K562 (cell line): ENCODE measurements around the gene ZNF385D. TPM values are rescaled to one million over a fixed set of nuclear protein-coding genes. Genes with fewer than 3 reads are reported as not detected.

Experiments used
- ATAC-seq: fragments of 200-7000 bp; cut with Tn5 transposase; 3 replicates; pipeline ENCODE4 v1.9.1; 2020; ENCODE audit warnings: moderate library complexity
- BruUV-seq: library from RNA; stranded (reverse); fragments of 400-500 nt; replicated peaks from 2 replicates; lab custom pipeline; 2021; lab: Mats Ljungman, UMichigan
- CTCF ChIA-PET: fragments of 300-600 bp; formaldehyde crosslinking; extraction: SDS; loops from one replicate; lab custom pipeline; 2021; ENCODE audit warnings: low intra/inter-chr PET ratio; lab: Yijun Ruan, JAX
- POLR2A ChIA-PET: fragments of 300-600, 350-650 bp; sonication (Branson Sonifier 250); formaldehyde crosslinking; extraction: SDS; loops from one replicate; lab custom pipeline; 2021; ENCODE audit warnings: antibody characterized with exemption, inconsistent platforms; lab: Yijun Ruan, JAX
- DNase-seq, 4 experiments: peaks; one replicate each; pipeline versions ENCODE4 v3.0.0 to v3.0.0-alpha.2; 2011 to 2018; ENCODE audit warnings: low spot score in 3 of 4, mixed read lengths in 3 of 4; ENCODE audit errors: extremely low read depth in 1 of 4
- FAIRE-seq: peaks from 2 replicates; lab custom pipeline; 2011; peaks lifted over from hg19 to GRCh38; lab: Jason Lieb, UNC
- H2AFZ ChIP-seq: 2 replicates; pipeline ENCODE4 v1.6.0; 2011; ENCODE audit warnings: low read depth, low read length, control low read depth, inconsistent platforms
- H3K27ac ChIP-seq: fragments of 200-600 bp; 3 replicates; pipeline ENCODE4 v1.8.0; 2011; ENCODE audit warnings: low read depth, mild to moderate bottlenecking, control low read depth, inconsistent platforms, low read length, moderate library complexity, mixed read lengths; ENCODE audit errors: extremely low read depth
- H3K27me3 ChIP-seq, 2 experiments: fragments of 300-600 bp in 1 of 2; 2 replicates in 1 of 2; 3 replicates in 1 of 2; pipeline versions ENCODE4 v1.6.0 to v1.8.0; 2011; ENCODE audit warnings: inconsistent platforms in 2 of 2, low read length in 2 of 2, mild to moderate bottlenecking in 1 of 2, mixed read lengths in 1 of 2, moderate library complexity in 1 of 2; ENCODE audit not compliant: control insufficient read depth in 2 of 2, insufficient read depth in 2 of 2
- H3K36me3 ChIP-seq: fragments of 300-600 bp; 3 replicates; pipeline ENCODE4 v1.8.0; 2011; ENCODE audit warnings: mild to moderate bottlenecking, low read length, inconsistent platforms; ENCODE audit not compliant: control insufficient read depth, insufficient read depth
- H3K4me1 ChIP-seq, 2 experiments: fragments of 200-600 bp in 1 of 2; replicated peaks in 1 of 2; 2 replicates in 1 of 2; 3 replicates in 1 of 2; pipeline versions ENCODE4 v1.5.1 to v1.8.0; 2011; ENCODE audit warnings: inconsistent platforms in 2 of 2, low read length in 2 of 2, mild to moderate bottlenecking in 1 of 2, mixed read lengths in 1 of 2, moderate library complexity in 1 of 2; ENCODE audit not compliant: control insufficient read depth in 2 of 2, insufficient read depth in 2 of 2
- H3K4me2 ChIP-seq: 2 replicates; pipeline ENCODE4 v1.6.1; 2011; ENCODE audit warnings: low read length, control low read depth, inconsistent platforms, mixed read lengths; ENCODE audit not compliant: insufficient read depth
- H3K4me3 ChIP-seq: fragments of 200-600 bp; sonication (generic), shearing (Covaris generic); 2 replicates; pipeline ENCODE4 v1.5.1; 2016; ENCODE audit warnings: control low read depth, inconsistent platforms
- H3K79me2 ChIP-seq: fragments of 200-600 bp; 3 replicates; pipeline ENCODE4 v1.8.0; 2011; ENCODE audit warnings: low read length, inconsistent platforms; ENCODE audit not compliant: control insufficient read depth, insufficient read depth
- H3K9ac ChIP-seq, 2 experiments: 2 replicates each; pipeline versions ENCODE4 v1.6.0 to v1.6.1; 2011; ENCODE audit warnings: low read depth in 2 of 2, low read length in 2 of 2, control low read depth in 1 of 2, inconsistent platforms in 1 of 2, mild to moderate bottlenecking in 1 of 2, mixed read lengths in 1 of 2; ENCODE audit not compliant: insufficient read depth in 1 of 2
- H3K9me1 ChIP-seq: one replicate; pipeline ENCODE4 v1.6.0; 2011; ENCODE audit warnings: inconsistent platforms, mild to moderate bottlenecking, low read length, moderate library complexity; ENCODE audit not compliant: control insufficient read depth, insufficient read depth
- H3K9me3 ChIP-seq: replicated peaks from 2 replicates; pipeline ENCODE4 v1.5.1; 2011; ENCODE audit warnings: low read depth, low read length, inconsistent platforms; ENCODE audit not compliant: control insufficient read depth, insufficient read depth
- H4K20me1 ChIP-seq: replicated peaks from 2 replicates; pipeline ENCODE4 v1.6.1; 2011; ENCODE audit warnings: low read length, inconsistent platforms, mixed read lengths; ENCODE audit not compliant: control insufficient read depth, insufficient read depth
- CBX3 ChIP-seq, 2 experiments: IDR thresholded peaks; 1 replicate in 1 of 2; 2 replicates in 1 of 2; pipeline ENCODE4 v1.6.1; 2012; ENCODE audit warnings: inconsistent platforms in 2 of 2, low read length in 2 of 2, borderline replicate concordance in 1 of 2, control low read depth in 1 of 2
- KAT8 ChIP-seq: fragments of 450-650 bp; IDR thresholded peaks from 2 replicates; pipeline ENCODE4 v1.6.1; 2016; ENCODE audit warnings: low read depth, mild to moderate bottlenecking
- MAFF ChIP-seq: IDR thresholded peaks from 2 replicates; pipeline ENCODE4 v1.6.1; 2012; ENCODE audit warnings: low read length, improper control_type of control experiment
- NFE2 ChIP-seq: IDR thresholded peaks from 2 replicates; pipeline ENCODE4 v1.6.1; 2014; ENCODE audit warnings: antibody characterized with exemption, low read depth
- NFIC ChIP-seq: fragments of 450-650 bp; IDR thresholded peaks from 2 replicates; pipeline ENCODE4 v1.6.1; 2017; ENCODE audit warnings: mild to moderate bottlenecking, inconsistent platforms
- POLR2H ChIP-seq: IDR thresholded peaks from 2 replicates; pipeline ENCODE4 v1.6.1; 2016; ENCODE audit warnings: missing genetic modification characterization, low read depth, mild to moderate bottlenecking, control low read depth, missing compliant biosample characterization, moderate library complexity
- WGBS: fragments of 100-300 bp; shearing (Covaris generic); methylation state at CpG from one replicate; pipeline ENCODE4 v1.1.6; 2016; ENCODE audit warnings: low coverage, mixed read lengths; ENCODE audit not compliant: insufficient coverage; ENCODE audit errors: missing lambda C conversion rate; 5-methylcytosine and 5-hydroxymethylcytosine counted together
- in situ Hi-C: fragments of 300-500 bp; cut with MboI; formaldehyde crosslinking; loops from 4 replicates; pipeline ENCODE4 v1.15.0; 2018; ENCODE audit warnings: inconsistent platforms, mixed read lengths
- intact Hi-C: fragments of 100-400 bp; cut with micrococcal nuclease; formaldehyde crosslinking; loops from 2 replicates; pipeline ENCODE4 v1.14.2; 2022
- polyA plus RNA-seq, 8 experiments: library from polyadenylated mRNA; depleted of rRNA in 4 of 8; stranded (reverse) in 5 of 8; unstranded in 3 of 8; fragments of >200 nt; fragmentation: Nextera tagmentation in 2 of 8; fragmentation: Illumina TruSeq in 1 of 8; extraction: Ambion mirVana in 2 of 8; extraction: Trizol in 1 of 8; gene quantifications; 2 replicates each; pipeline versions ENCODE4 v1.2.1 to v1.2.3, GENCODE V29; 2011 to 2014; ENCODE audit warnings: inconsistent platforms in 1 of 8, missing spikeins in 1 of 8
- total RNA-seq, 7 experiments: library from RNA; depleted of rRNA in 6 of 7; stranded (reverse); fragments of >200 nt in 6 of 7; fragmentation: Illumina TruSeq in 2 of 7; extraction: Trizol in 2 of 7; gene quantifications; 2 replicates each; pipeline versions ENCODE4 v1.2.1 to v1.2.3, GENCODE V29; 2011 to 2021; ENCODE audit warnings: low replicate concordance in 1 of 7
- TF ChIP-seq, protein P1 (sequence below): fragments of 250-450 bp; sonication (Bioruptor Pico); IDR thresholded peaks from 2 replicates; pipeline ENCODE4 v1.5.0; 2021; ENCODE audit warnings: mild to moderate bottlenecking, borderline replicate concordance
- TF ChIP-seq, protein P2 (sequence below): IDR thresholded peaks from 3 replicates; pipeline ENCODE4 v1.6.1; 2011; ENCODE audit warnings: borderline replicate concordance, mild to moderate bottlenecking, moderate library complexity; ENCODE audit not compliant: insufficient read length; ENCODE audit errors: extremely low read depth
- TF ChIP-seq, protein P3 (sequence below): fragments of 450-650 bp; IDR thresholded peaks from 2 replicates; pipeline ENCODE4 v1.6.1; 2018; ENCODE audit not compliant: partially characterized antibody

Gene ZNF385D
- total and polyA plus RNA-seq, 9 of the 15 experiments (the other 6 are each of a cell fraction or from before 2014, with no cell fraction given) = 0.14 to 1.7 (median 0.51) TPM

DNA sequence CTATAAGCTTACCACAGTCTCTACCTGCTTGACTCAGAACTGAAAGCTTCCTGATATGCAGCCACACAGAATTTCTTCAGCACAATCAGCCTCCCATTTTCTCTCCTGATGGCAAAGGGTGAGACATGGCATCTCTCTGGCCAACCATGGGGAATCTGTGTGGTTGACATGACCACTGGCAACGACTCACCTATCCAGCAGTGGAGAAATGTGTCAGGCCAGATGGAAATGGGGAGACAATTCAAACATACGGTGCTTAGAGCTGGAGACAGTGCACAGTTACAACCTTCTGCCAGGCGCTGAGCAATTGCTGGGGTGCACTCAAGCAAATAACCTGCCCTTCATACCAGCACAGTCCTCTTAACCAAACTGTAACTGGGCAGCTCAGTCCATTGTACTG lies 3.6 kb downstream of the ZNF385D start (continued):
- TF ChIP-seq, protein P1, sequence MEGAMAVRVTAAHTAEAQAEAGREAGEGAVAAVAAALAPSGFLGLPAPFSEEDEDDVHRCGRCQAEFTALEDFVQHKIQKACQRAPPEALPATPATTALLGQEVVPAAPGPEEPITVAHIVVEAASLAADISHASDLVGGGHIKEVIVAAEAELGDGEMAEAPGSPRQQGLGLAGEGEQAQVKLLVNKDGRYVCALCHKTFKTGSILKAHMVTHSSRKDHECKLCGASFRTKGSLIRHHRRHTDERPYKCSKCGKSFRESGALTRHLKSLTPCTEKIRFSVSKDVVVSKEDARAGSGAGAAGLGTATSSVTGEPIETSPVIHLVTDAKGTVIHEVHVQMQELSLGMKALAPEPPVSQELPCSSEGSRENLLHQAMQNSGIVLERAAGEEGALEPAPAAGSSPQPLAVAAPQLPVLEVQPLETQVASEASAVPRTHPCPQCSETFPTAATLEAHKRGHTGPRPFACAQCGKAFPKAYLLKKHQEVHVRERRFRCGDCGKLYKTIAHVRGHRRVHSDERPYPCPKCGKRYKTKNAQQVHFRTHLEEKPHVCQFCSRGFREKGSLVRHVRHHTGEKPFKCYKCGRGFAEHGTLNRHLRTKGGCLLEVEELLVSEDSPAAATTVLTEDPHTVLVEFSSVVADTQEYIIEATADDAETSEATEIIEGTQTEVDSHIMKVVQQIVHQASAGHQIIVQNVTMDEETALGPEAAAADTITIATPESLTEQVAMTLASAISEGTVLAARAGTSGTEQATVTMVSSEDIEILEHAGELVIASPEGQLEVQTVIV = no peak
- TF ChIP-seq KAT8 = no peak
- TF ChIP-seq, protein P2, sequence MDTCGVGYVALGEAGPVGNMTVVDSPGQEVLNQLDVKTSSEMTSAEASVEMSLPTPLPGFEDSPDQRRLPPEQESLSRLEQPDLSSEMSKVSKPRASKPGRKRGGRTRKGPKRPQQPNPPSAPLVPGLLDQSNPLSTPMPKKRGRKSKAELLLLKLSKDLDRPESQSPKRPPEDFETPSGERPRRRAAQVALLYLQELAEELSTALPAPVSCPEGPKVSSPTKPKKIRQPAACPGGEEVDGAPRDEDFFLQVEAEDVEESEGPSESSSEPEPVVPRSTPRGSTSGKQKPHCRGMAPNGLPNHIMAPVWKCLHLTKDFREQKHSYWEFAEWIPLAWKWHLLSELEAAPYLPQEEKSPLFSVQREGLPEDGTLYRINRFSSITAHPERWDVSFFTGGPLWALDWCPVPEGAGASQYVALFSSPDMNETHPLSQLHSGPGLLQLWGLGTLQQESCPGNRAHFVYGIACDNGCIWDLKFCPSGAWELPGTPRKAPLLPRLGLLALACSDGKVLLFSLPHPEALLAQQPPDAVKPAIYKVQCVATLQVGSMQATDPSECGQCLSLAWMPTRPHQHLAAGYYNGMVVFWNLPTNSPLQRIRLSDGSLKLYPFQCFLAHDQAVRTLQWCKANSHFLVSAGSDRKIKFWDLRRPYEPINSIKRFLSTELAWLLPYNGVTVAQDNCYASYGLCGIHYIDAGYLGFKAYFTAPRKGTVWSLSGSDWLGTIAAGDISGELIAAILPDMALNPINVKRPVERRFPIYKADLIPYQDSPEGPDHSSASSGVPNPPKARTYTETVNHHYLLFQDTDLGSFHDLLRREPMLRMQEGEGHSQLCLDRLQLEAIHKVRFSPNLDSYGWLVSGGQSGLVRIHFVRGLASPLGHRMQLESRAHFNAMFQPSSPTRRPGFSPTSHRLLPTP = no peak

DNA sequence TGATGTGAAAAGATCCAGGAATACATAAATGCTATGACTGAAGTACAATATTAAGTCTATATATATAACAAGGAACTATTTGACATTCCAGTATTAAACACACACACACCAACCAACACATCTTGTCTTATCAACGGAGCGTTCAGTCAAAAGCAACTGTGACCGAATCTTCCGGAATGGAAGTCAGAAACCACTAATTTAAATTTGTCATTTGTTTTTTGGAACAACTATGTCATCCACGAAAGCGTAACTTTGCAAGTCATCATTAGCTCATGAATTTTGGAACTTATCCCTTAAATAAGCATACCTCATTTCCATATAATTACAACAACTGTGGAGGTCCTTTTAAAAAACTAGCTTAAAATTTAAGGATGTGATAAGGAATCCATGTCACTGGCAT lies 5.0 kb downstream of the ZNF385D start:
- ATAC-seq (no peak), DNase-seq (no peak), FAIRE-seq (no peak)
- Histone ChIP-seq H2AFZ (no peak overlapping the region), H3K4me1 (no peaks in the 10 kb centered on the region), H3K27me3 (no peaks in the 10 kb centered on the region), H3K9me1 (no peaks in the 10 kb centered on the region), H4K20me1 (no peaks in the 10 kb centered on the region), H3K79me2 (no peaks in the 10 kb centered on the region), H3K36me3 (no peaks in the 10 kb centered on the region), H3K4me2 (no peak overlapping the region), H3K9ac (no peak overlapping the region), H3K4me3 (no peak overlapping the region), H3K9me3 (no peaks in the 10 kb centered on the region; the same call in 1 of the 2 replicates), H3K27ac (no peak overlapping the region)
- WGBS = 4% methylated on average over 6 of the region's 6 CpGs
- intact Hi-C loops = no loop called here
- BruUV-seq = no TSS peak
- ChIA-PET CTCF (no interaction called here), POLR2A (no interaction called here)
- TF ChIP-seq NFE2 = no peak
- no peak for TF ChIP-seq MAFF
- no peak for TF ChIP-seq KAT8
- TF ChIP-seq, protein P3, sequence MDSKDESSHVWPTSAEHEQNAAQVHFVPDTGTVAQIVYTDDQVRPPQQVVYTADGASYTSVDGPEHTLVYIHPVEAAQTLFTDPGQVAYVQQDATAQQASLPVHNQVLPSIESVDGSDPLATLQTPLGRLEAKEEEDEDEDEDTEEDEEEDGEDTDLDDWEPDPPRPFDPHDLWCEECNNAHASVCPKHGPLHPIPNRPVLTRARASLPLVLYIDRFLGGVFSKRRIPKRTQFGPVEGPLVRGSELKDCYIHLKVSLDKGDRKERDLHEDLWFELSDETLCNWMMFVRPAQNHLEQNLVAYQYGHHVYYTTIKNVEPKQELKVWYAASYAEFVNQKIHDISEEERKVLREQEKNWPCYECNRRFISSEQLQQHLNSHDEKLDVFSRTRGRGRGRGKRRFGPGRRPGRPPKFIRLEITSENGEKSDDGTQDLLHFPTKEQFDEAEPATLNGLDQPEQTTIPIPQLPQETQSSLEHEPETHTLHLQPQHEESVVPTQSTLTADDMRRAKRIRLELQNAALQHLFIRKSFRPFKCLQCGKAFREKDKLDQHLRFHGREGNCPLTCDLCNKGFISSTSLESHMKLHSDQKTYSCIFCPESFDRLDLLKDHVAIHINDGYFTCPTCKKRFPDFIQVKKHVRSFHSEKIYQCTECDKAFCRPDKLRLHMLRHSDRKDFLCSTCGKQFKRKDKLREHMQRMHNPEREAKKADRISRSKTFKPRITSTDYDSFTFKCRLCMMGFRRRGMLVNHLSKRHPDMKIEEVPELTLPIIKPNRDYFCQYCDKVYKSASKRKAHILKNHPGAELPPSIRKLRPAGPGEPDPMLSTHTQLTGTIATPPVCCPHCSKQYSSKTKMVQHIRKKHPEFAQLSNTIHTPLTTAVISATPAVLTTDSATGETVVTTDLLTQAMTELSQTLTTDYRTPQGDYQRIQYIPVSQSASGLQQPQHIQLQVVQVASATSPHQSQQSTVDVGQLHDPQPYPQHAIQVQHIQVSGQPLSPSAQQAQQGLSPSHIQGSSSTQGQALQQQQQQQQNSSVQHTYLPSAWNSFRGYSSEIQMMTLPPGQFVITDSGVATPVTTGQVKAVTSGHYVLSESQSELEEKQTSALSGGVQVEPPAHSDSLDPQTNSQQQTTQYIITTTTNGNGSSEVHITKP = no peak
- no peak for TF ChIP-seq NFIC
- TF ChIP-seq POLR2H (tag) = no peak
- TF ChIP-seq CBX3 (IDR thresholded peaks at IDR 0.05; ENCODE audit: borderline replicate concordance in 1 of 2, low read length in 2 of 2) = no peak
- in situ Hi-C loops = no loop called here
